ENCODE data around the gene GDI1.

GDI1 gene

DNA sequence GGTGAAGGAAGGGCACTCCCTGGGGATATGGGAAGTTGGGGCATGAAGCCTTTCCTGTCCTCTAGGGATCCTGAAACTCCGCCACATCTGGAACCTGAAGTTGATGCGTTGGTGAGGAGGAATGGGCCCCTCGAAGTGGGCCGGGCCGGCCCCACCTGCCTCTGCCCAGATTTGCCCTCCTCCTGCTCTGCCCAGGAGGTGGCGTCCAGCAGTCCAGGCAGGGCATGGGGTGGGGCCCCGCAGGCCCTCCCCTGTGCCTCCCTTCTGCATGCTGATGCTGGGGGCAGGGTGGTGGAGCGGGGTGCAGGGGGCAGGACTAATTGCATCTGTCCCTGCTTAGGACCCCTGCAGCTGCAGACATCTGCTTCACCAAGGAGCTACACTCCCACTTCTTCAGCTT, 23.8 kb upstream of the GDI1 start:
- Histone ChIP-seq H3K27ac (ENCODE audit: low read length) (no peak overlapping the region), H3K9ac (ENCODE audit: low read length) (no peak overlapping the region), H3K4me1 (ENCODE audit: control insufficient read depth, low read depth, low read length) (no peaks in the 10 kb centered on the region), H3K4me3 (ENCODE audit: low read length) (no peak overlapping the region), H3K36me3 (ENCODE audit: control insufficient read depth, low read depth, low read length) (no peaks in the 10 kb centered on the region), H3K9me3 (ENCODE audit: control insufficient read depth, low read depth, low read length) (peaks cover 3% of the 10 kb centered on the region), H3K27me3 (ENCODE audit: control insufficient read depth, insufficient read depth, low read length) (no peaks in the 10 kb centered on the region)

GRCh38 chrX:154417157-154417556, 19.8 kb upstream of the GDI1 start:
- no peaks in the 10 kb centered on the region for H3K36me3 ChIP-seq (ENCODE audit: control insufficient read depth, low read depth, low read length)
- H3K4me1 ChIP-seq (ENCODE audit: control insufficient read depth, low read depth, low read length), result no peaks in the 10 kb centered on the region
- no peak overlapping the region for H3K4me3 ChIP-seq (ENCODE audit: low read length)
- H3K9me3 ChIP-seq (ENCODE audit: control insufficient read depth, low read depth, low read length), result peaks cover 11% of the 10 kb centered on the region
- H3K9ac ChIP-seq (ENCODE audit: low read length), result no peak overlapping the region
- H3K27ac ChIP-seq (ENCODE audit: low read length), result no peak overlapping the region
- H3K27me3 ChIP-seq (ENCODE audit: control insufficient read depth, insufficient read depth, low read length), result no peaks in the 10 kb centered on the region

DNA sequence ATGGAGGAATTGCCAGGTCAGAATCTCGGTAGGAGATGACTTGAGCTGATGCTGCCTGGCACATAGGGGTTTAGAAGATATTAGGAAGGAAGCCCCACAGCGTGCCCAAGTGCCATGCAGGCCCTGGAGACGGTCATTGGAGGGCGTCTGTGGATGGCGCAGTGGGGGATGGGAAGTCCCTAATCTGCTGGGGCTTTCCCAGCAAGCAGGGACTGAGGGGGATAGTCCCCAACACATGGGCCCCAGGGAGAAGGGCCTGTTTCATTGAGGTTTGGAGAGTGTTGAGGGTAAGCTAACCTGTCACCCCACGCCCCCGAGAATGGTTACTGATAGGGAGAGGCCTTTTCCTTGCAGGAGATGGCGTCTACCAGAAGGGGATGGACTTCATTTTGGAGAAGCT, 17.8 kb upstream of the GDI1 start:
- Histone ChIP-seq H3K9me3 (ENCODE audit: control insufficient read depth, low read depth, low read length) (peaks cover 11% of the 10 kb centered on the region), H3K4me3 (ENCODE audit: low read length) (no peak overlapping the region), H3K9ac (ENCODE audit: low read length) (no peak overlapping the region), H3K27me3 (ENCODE audit: control insufficient read depth, insufficient read depth, low read length) (no peaks in the 10 kb centered on the region), H3K36me3 (ENCODE audit: control insufficient read depth, low read depth, low read length) (no peaks in the 10 kb centered on the region), H3K4me1 (ENCODE audit: control insufficient read depth, low read depth, low read length) (no peaks in the 10 kb centered on the region), H3K27ac (ENCODE audit: low read length) (no peak overlapping the region)

GRCh38 chrX:154419688-154420401, 17.1 kb upstream of the GDI1 start:
- Histone ChIP-seq H3K9ac (ENCODE audit: low read length) (no peak overlapping the region), H3K4me3 (ENCODE audit: low read length) (no peak overlapping the region), H3K36me3 (ENCODE audit: control insufficient read depth, low read depth, low read length) (no peaks in the 10 kb centered on the region), H3K9me3 (ENCODE audit: control insufficient read depth, low read depth, low read length) (peaks cover 11% of the 10 kb centered on the region), H3K27me3 (ENCODE audit: control insufficient read depth, insufficient read depth, low read length) (no peaks in the 10 kb centered on the region), H3K27ac (ENCODE audit: low read length) (no peak overlapping the region), H3K4me1 (ENCODE audit: control insufficient read depth, low read depth, low read length) (no peaks in the 10 kb centered on the region)

- Histone ChIP-seq H3K9me3 (ENCODE audit: control insufficient read depth, low read depth, low read length) (peaks cover 8% of the 10 kb centered on the region), H3K27me3 (ENCODE audit: control insufficient read depth, insufficient read depth, low read length) (no peaks in the 10 kb centered on the region), H3K9ac (ENCODE audit: low read length) (no peak overlapping the region), H3K4me1 (ENCODE audit: control insufficient read depth, low read depth, low read length) (no peaks in the 10 kb centered on the region), H3K36me3 (ENCODE audit: control insufficient read depth, low read depth, low read length) (no peaks in the 10 kb centered on the region), H3K27ac (ENCODE audit: low read length) (no peak overlapping the region), H3K4me3 (ENCODE audit: low read length) (no peak overlapping the region)
Observed at GRCh38 chrX:154420402-154420756, 16.6 kb upstream of the GDI1 start.

- Histone ChIP-seq H3K27ac (ENCODE audit: low read length) (no peak overlapping the region), H3K36me3 (ENCODE audit: control insufficient read depth, low read depth, low read length) (no peaks in the 10 kb centered on the region), H3K27me3 (ENCODE audit: control insufficient read depth, insufficient read depth, low read length) (no peaks in the 10 kb centered on the region), H3K4me3 (ENCODE audit: low read length) (no peak overlapping the region), H3K4me1 (ENCODE audit: control insufficient read depth, low read depth, low read length) (no peaks in the 10 kb centered on the region), H3K9me3 (ENCODE audit: control insufficient read depth, low read depth, low read length) (peaks cover 4% of the 10 kb centered on the region), H3K9ac (ENCODE audit: low read length) (no peak overlapping the region)
Observed at GRCh38 chrX:154426916-154427770, 9.8 kb upstream of the GDI1 start.

- no peak within 1 kb of the TSS for H3K27ac ChIP-seq (ENCODE audit: low read length)
Observed at GRCh38 chrX:154428176-154429171, 8.5 kb upstream of the GDI1 start, which contains the start of gene ATP6AP1. ATP6AP1 (plus strand) TSS chrX:154428677; CDS start chrX:154428693, 16 bp downstream.

GRCh38 chrX:154429711-154430110, 7.2 kb upstream of the GDI1 start:
- H3K36me3 ChIP-seq (ENCODE audit: control insufficient read depth, low read depth, low read length), result no peaks in the 10 kb centered on the region
- no peak overlapping the region for H3K9ac ChIP-seq (ENCODE audit: low read length)
- H3K9me3 ChIP-seq (ENCODE audit: control insufficient read depth, low read depth, low read length), result peaks cover 4% of the 10 kb centered on the region
- H3K4me1 ChIP-seq (ENCODE audit: control insufficient read depth, low read depth, low read length), result no peaks in the 10 kb centered on the region
- H3K4me3 ChIP-seq (ENCODE audit: low read length), result peak overlapping the region; percentile 59
- no peaks in the 10 kb centered on the region for H3K27me3 ChIP-seq (ENCODE audit: control insufficient read depth, insufficient read depth, low read length)
- no peak overlapping the region for H3K27ac ChIP-seq (ENCODE audit: low read length)

More at GRCh38 chrX:154428176-154429171, 8.5 kb upstream of the GDI1 start, which contains the start of gene ATP6AP1:
- Histone ChIP-seq H3K9ac (ENCODE audit: low read length) (no peak within 1 kb of the TSS), H3K9me3 (ENCODE audit: control insufficient read depth, low read depth, low read length) (peaks cover 4% of the 10 kb centered on the region), H3K4me1 (ENCODE audit: control insufficient read depth, low read depth, low read length) (no peaks in the 10 kb centered on the region), H3K36me3 (ENCODE audit: control insufficient read depth, low read depth, low read length) (no peaks in the 10 kb centered on the region), H3K27me3 (ENCODE audit: control insufficient read depth, insufficient read depth, low read length) (no peaks in the 10 kb centered on the region), H3K4me3 (ENCODE audit: low read length) (peak within 1 kb of the TSS; percentile 59)

DNA sequence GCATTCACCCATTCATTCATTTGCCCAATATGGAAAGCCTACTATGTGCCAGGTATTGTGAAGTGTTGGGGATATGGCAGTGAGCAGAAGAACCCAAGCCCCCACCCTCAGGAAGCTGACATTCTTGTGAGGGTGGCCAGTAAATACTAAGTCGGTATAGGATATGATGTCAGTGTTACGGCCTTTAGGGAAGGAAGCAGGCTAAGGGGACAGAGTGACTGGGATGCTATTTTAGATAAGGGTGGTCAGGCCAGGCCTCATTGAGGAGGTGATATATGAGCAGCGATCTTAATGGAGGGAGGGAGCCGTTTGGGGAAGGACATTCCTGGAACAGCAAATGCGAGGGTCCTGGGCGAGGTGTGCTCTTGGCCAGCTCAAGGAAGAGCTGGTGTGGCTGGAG, 6.5 kb upstream of the GDI1 start:
- H3K9ac ChIP-seq (ENCODE audit: low read length), result no peak overlapping the region
- H3K9me3 ChIP-seq (ENCODE audit: control insufficient read depth, low read depth, low read length), result peaks cover 4% of the 10 kb centered on the region
- H3K27ac ChIP-seq (ENCODE audit: low read length), result no peak overlapping the region
- H3K36me3 ChIP-seq (ENCODE audit: control insufficient read depth, low read depth, low read length), result no peaks in the 10 kb centered on the region
- no peak overlapping the region for H3K4me3 ChIP-seq (ENCODE audit: low read length)
- no peaks in the 10 kb centered on the region for H3K27me3 ChIP-seq (ENCODE audit: control insufficient read depth, insufficient read depth, low read length)
- H3K4me1 ChIP-seq (ENCODE audit: control insufficient read depth, low read depth, low read length), result no peaks in the 10 kb centered on the region

- no peaks in the 10 kb centered on the region for H3K27me3 ChIP-seq (ENCODE audit: control insufficient read depth, insufficient read depth, low read length)
- no peaks in the 10 kb centered on the region for H3K36me3 ChIP-seq (ENCODE audit: control insufficient read depth, low read depth, low read length)
- no peaks in the 10 kb centered on the region for H3K4me1 ChIP-seq (ENCODE audit: control insufficient read depth, low read depth, low read length)
- no peak overlapping the region for H3K4me3 ChIP-seq (ENCODE audit: low read length)
- peaks cover 4% of the 10 kb centered on the region for H3K9me3 ChIP-seq (ENCODE audit: control insufficient read depth, low read depth, low read length)
- H3K9ac ChIP-seq (ENCODE audit: low read length), result no peak overlapping the region
- H3K27ac ChIP-seq (ENCODE audit: low read length), result no peak overlapping the region
Observed at GRCh38 chrX:154430916-154431315, 6.0 kb upstream of the GDI1 start.

- H3K36me3 ChIP-seq (ENCODE audit: control insufficient read depth, low read depth, low read length), result no peaks in the 10 kb centered on the region
- H3K27ac ChIP-seq (ENCODE audit: low read length), result no peak overlapping the region
- H3K27me3 ChIP-seq (ENCODE audit: control insufficient read depth, insufficient read depth, low read length), result no peaks in the 10 kb centered on the region
Observed at GRCh38 chrX:154431341-154431740, 5.6 kb upstream of the GDI1 start.

More at GRCh38 chrX:154431341-154431740, 5.6 kb upstream of the GDI1 start:
- Histone ChIP-seq H3K9ac (ENCODE audit: low read length) (no peak overlapping the region), H3K9me3 (ENCODE audit: control insufficient read depth, low read depth, low read length) (peaks cover 4% of the 10 kb centered on the region), H3K4me3 (ENCODE audit: low read length) (no peak overlapping the region), H3K4me1 (ENCODE audit: control insufficient read depth, low read depth, low read length) (no peaks in the 10 kb centered on the region)
